Peyer's patch (tissue), 4 donors: ENCODE results near the gene ITGB6. TPM values are rescaled to one million over a fixed set of nuclear protein-coding genes. Genes with fewer than 3 reads are reported as not detected.
A peak's percentile ranks its signal among the peaks of the same experiment; 100 is the strongest.

Experiments used
- DNase-seq, 3 donors: peaks; one replicate each; pipeline ENCODE4 v3.0.0-alpha.2; 2017 to 2019
- H3K27ac ChIP-seq, 4 donors: fragments of 200-600 bp; sonication (generic); one replicate each; pipeline ENCODE4 v1.5.1; 2016 to 2019
- H3K27me3 ChIP-seq, 2 donors: fragments of 200-600 bp; sonication (generic); one replicate each; pipeline ENCODE4 v1.5.1; 2019
- H3K36me3 ChIP-seq, 3 donors: fragments of 200-600 bp; sonication (generic); one replicate each; pipeline ENCODE4 v1.5.1; 2016 to 2019
- H3K4me1 ChIP-seq, 4 donors: fragments of 200-600 bp; sonication (generic); one replicate each; pipeline ENCODE4 v1.5.1; 2016 to 2019
- H3K4me3 ChIP-seq, 4 donors: fragments of 200-600 bp; sonication (generic); 1 replicate in 3 of 4; 2 replicates in 1 of 4; pipeline ENCODE4 v1.5.1; 2016 to 2019; ENCODE audit warnings: mild to moderate bottlenecking in 1 of 4
- H3K9me3 ChIP-seq, 4 donors: fragments of 200-600 bp; sonication (generic); one replicate each; pipeline ENCODE4 v1.5.1; 2016 to 2019; ENCODE audit warnings: mild to moderate bottlenecking in 1 of 4
- POLR2A ChIP-seq, 2 donors: fragments of 450-650 bp; IDR thresholded peaks; one replicate each; pipeline ENCODE4 v1.5.1; 2017; ENCODE audit warnings: antibody characterized with exemption in 2 of 2, mild to moderate bottlenecking in 2 of 2, moderate library complexity in 2 of 2
- total RNA-seq, 4 donors: library from RNA; depleted of rRNA; stranded (reverse); fragments of >200 nt; gene quantifications; one replicate each; pipeline ENCODE4 v1.1.0, GENCODE V29; 2016
- TF ChIP-seq, protein P1 (sequence below), 6 experiments: fragments of 450-650 bp in 4 of 6; fragments of 200-600 bp in 2 of 6; sonication (generic) in 1 of 6; IDR thresholded peaks; one replicate each; pipeline ENCODE4 v1.5.1; 2017 to 2019; ENCODE audit warnings: antibody characterized with exemption in 6 of 6, mild to moderate bottlenecking in 3 of 6, moderate library complexity in 1 of 6

Gene ITGB6
- total RNA-seq, 4 donors from 2014 or later, result 9.9 to 21.5 (median 15.3) TPM

DNA sequence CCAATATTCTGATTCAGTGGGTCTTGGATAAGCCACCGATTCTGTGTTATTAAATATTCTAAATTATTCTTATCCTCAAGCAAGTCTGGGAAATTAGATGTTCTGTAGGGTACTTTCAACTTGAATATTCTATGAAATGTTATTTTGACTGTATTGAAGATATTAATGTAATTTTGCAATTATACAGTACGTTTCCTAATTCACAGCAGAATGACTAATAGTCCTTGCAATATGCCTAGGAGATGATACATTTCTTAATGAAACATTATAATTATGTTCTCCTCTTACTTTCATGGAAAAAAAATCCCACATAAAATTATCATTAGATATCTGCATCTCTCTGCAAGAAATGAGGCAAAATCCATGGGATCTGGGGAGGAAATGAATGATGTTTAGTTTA is 91.4 kb downstream of the ITGB6 start:
- Histone ChIP-seq H3K4me1 (no peaks in the 10 kb centered on the region), H3K36me3 (peaks cover 0 to 8% (median 0%) of the 10 kb centered on the region in 3 donors), H3K27me3 (no peaks in the 10 kb centered on the region), H3K27ac (no peak overlapping the region), H3K9me3 (no peaks in the 10 kb centered on the region), H3K4me3 (no peak overlapping the region)
- DNase-seq, result no peak
- no peak for TF ChIP-seq POLR2A (IDR thresholded peaks at IDR 0.05)

DNA sequence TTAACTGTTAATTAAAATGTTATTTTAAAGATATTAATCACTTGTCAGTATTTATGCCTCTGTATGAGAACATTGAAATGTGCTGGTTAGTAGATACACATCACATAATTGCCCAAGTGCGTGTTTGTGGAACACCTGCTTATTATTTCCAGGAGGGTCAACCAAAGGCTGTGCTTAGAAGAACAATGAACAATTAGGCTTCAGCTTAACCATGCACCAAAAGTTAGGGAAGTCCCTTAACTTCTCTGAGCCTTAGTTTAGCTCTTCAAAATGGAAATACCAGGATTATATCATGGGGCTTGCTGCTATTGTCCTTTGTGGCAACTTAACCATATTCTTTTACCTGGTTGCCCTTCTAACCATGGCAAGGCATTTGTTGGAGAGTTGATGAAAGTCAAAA is 94.7 kb downstream of the ITGB6 start:
- H3K4me1 ChIP-seq, result no peaks in the 10 kb centered on the region
- H3K4me3 ChIP-seq, result no peak overlapping the region
- TF ChIP-seq, protein P1, sequence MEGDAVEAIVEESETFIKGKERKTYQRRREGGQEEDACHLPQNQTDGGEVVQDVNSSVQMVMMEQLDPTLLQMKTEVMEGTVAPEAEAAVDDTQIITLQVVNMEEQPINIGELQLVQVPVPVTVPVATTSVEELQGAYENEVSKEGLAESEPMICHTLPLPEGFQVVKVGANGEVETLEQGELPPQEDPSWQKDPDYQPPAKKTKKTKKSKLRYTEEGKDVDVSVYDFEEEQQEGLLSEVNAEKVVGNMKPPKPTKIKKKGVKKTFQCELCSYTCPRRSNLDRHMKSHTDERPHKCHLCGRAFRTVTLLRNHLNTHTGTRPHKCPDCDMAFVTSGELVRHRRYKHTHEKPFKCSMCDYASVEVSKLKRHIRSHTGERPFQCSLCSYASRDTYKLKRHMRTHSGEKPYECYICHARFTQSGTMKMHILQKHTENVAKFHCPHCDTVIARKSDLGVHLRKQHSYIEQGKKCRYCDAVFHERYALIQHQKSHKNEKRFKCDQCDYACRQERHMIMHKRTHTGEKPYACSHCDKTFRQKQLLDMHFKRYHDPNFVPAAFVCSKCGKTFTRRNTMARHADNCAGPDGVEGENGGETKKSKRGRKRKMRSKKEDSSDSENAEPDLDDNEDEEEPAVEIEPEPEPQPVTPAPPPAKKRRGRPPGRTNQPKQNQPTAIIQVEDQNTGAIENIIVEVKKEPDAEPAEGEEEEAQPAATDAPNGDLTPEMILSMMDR (IDR thresholded peaks at IDR 0.05), result no peak
- no peak for TF ChIP-seq POLR2A (IDR thresholded peaks at IDR 0.05)
- no peaks in the 10 kb centered on the region for H3K27me3 ChIP-seq
- DNase-seq, result no peak
- H3K36me3 ChIP-seq, result peaks cover 0 to 8% (median 0%) of the 10 kb centered on the region in 3 donors
- no peaks in the 10 kb centered on the region for H3K9me3 ChIP-seq
- no peak overlapping the region for H3K27ac ChIP-seq

DNA sequence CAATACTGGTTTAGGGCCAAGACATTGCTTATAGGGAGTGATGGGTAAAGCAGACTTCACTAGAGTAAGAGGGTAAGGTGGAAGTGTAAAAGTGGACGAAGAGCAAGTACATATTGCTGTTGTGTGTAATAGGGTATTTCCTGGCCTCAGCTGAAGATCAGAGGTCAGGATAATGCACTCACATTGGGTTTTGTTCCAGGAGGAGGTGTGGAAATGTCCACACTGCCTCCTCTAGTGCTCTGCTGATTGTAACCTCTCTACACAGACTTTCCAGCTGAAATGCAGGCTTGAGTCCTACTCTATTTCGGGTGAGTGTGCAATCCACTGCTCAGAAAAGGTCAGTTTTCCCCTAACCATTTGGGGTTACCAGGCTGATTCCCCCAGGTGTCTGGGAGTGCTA is 96.0 kb downstream of the ITGB6 start:
- H3K27me3 ChIP-seq, result no peaks in the 10 kb centered on the region
- no peaks in the 10 kb centered on the region for H3K4me1 ChIP-seq
- H3K36me3 ChIP-seq, result peaks cover 0 to 8% (median 0%) of the 10 kb centered on the region in 3 donors
- TF ChIP-seq POLR2A (IDR thresholded peaks at IDR 0.05), result no peak
- TF ChIP-seq, protein P1 (IDR thresholded peaks at IDR 0.05), result no peak
- H3K4me3 ChIP-seq, result no peak overlapping the region
- no peak overlapping the region for H3K27ac ChIP-seq
- DNase-seq, result no peak
- no peaks in the 10 kb centered on the region for H3K9me3 ChIP-seq

DNA sequence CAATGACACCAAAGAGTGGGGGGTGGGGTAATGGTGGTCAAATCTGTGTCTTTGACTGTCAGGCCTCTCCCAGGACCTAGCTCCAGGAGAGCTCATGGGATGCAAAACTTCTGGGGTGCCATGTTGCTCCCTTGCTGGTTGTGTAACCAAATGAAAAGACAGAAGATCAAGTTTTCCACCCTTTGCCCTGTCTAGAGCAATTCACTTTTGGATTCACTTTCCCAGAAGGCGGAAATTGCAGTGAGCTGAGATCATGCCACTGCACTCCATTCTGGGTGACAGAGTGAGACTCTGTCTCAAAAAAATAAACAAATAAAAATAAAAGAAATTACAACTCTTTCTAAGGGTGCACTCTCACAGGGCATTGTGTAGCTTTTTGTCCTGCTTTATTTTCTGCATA is 102.7 kb downstream of the ITGB6 start:
- H3K36me3 ChIP-seq, result no peaks in the 10 kb centered on the region
- no peaks in the 10 kb centered on the region for H3K4me1 ChIP-seq
- peak overlapping the region in 3 of 4 donors; percentile 25 to 74 (median 32) for H3K27ac ChIP-seq
- H3K4me3 ChIP-seq, result no peak overlapping the region
- peak in 1 of 3 donors; percentile 56 for DNase-seq
- H3K9me3 ChIP-seq, result peaks cover 0 to 4% (median 0%) of the 10 kb centered on the region in 4 donors
- no peaks in the 10 kb centered on the region for H3K27me3 ChIP-seq
- TF ChIP-seq POLR2A (IDR thresholded peaks at IDR 0.05), result no peak
- TF ChIP-seq, protein P1 (IDR thresholded peaks at IDR 0.05), result no peak

DNA sequence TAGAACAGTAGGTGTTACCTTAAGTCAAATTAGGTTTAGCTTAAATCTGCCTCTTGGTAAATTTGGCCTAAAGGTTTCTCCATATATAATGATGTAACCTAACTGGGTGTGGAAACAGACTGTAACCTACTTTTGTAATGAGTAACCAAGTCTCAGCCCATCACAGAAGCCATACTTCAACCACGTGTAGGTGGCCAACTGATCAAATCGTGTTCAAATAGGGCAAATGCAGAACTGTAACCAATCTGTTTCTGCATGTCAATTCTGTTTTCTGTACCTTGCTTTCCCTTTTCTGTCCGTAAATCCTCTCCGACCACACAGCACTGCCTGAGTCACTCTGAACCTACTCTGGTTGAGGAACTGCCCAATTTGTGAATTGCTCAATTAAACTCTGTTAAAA is 103.7 kb downstream of the ITGB6 start:
- no peaks in the 10 kb centered on the region for H3K27me3 ChIP-seq
- DNase-seq, result no peak

DNA sequence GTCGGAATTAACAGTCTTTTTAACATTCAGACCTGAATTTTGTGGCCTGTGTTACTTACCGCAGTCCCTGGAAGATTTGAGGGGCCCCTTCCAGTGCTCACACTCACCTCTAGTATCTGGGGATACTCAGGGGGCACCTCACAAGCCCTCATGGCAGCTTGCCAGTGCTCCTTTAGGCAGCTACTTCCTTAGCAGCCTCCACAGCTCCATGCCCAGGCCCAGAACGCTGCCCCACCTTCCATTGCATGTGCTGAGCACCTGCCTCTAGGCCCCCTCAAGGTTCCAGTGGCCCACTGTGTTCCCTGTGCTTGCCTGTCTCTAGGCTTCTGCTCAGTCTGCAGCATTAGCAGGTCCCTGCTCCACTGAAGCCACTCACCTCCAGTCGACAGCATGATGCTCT is 107.6 kb downstream of the ITGB6 start:
- DNase-seq, result no peak
- Histone ChIP-seq H3K4me3 (no peak overlapping the region), H3K27ac (no peak overlapping the region), H3K27me3 (no peaks in the 10 kb centered on the region), H3K4me1 (no peaks in the 10 kb centered on the region), H3K36me3 (no peaks in the 10 kb centered on the region), H3K9me3 (peaks cover 0 to 28% (median 12%) of the 10 kb centered on the region in 4 donors)
- TF ChIP-seq POLR2A (IDR thresholded peaks at IDR 0.05), result no peak

More for the DNA sequence above, 103.7 kb downstream of the ITGB6 start:
- TF ChIP-seq, protein P1 (IDR thresholded peaks at IDR 0.05), result no peak
- TF ChIP-seq POLR2A (IDR thresholded peaks at IDR 0.05), result no peak
- H3K36me3 ChIP-seq, result no peaks in the 10 kb centered on the region
- H3K4me1 ChIP-seq, result no peaks in the 10 kb centered on the region
- H3K27ac ChIP-seq, result no peak overlapping the region
- H3K9me3 ChIP-seq, result peaks cover 0 to 4% (median 0%) of the 10 kb centered on the region in 4 donors
- no peak overlapping the region for H3K4me3 ChIP-seq

DNA sequence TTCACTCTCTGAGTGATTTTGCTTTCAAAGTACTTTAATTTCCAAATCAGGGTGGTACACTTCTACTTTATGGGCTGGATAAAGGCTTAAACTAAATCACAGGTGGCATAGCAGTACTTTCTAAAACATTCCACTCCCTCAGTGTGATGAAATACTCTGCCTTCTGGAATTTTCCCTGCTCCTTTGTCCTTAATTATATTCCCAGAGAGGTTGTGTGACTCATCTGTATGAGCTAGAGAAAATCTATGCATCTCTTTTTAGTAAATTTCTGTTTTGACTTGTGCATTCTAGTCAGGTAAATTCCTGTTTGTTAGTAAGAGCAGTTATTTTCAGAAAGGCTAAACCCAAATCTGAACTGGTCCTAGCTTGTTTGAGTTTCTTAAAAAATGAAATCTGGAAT is 108.7 kb downstream of the ITGB6 start:
- Histone ChIP-seq H3K4me3 (no peak overlapping the region), H3K9me3 (peaks cover 0 to 34% (median 17%) of the 10 kb centered on the region in 4 donors), H3K27me3 (no peaks in the 10 kb centered on the region), H3K36me3 (no peaks in the 10 kb centered on the region), H3K27ac (no peak overlapping the region), H3K4me1 (no peaks in the 10 kb centered on the region)
- DNase-seq, result no peak
- TF ChIP-seq, protein P1 (IDR thresholded peaks at IDR 0.05), result no peak
- no peak for TF ChIP-seq POLR2A (IDR thresholded peaks at IDR 0.05)
